ENCODE data around the gene RXRG. TPM values are rescaled to one million over a fixed set of nuclear protein-coding genes. Genes with fewer than 3 reads are reported as not detected.

RXRG gene
- total and polyA plus RNA-seq, 2 experiments from 2014 or later: 285 to 296 TPM

DNA sequence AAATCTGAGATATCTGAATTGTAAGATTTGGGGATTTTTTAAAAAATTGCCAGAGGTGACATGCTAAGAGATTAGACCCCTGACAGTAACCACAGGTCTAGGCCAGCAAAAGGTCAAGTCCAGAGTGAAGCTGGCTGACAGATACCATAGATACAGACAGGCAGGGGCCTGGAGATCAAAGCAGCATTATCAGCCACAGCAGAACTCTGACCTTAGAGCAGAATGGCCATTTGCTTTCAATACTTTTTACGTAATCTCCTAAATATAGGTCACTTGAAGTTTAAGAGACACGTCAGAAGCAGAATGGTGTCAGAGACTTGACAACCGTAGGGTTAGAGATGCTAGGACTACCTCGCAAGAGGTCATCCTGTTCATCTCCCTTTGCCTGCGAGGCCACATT, 40.8 kb upstream of the RXRG start:
- peaks cover 44% of the 10 kb centered on the region for H3K4me1 ChIP-seq (ENCODE audit: low read depth)
- TF ChIP-seq, protein P1, sequence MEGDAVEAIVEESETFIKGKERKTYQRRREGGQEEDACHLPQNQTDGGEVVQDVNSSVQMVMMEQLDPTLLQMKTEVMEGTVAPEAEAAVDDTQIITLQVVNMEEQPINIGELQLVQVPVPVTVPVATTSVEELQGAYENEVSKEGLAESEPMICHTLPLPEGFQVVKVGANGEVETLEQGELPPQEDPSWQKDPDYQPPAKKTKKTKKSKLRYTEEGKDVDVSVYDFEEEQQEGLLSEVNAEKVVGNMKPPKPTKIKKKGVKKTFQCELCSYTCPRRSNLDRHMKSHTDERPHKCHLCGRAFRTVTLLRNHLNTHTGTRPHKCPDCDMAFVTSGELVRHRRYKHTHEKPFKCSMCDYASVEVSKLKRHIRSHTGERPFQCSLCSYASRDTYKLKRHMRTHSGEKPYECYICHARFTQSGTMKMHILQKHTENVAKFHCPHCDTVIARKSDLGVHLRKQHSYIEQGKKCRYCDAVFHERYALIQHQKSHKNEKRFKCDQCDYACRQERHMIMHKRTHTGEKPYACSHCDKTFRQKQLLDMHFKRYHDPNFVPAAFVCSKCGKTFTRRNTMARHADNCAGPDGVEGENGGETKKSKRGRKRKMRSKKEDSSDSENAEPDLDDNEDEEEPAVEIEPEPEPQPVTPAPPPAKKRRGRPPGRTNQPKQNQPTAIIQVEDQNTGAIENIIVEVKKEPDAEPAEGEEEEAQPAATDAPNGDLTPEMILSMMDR (IDR thresholded peaks at IDR 0.05; ENCODE audit: low read depth, low read length): no peak
- H3K27me3 ChIP-seq: no peaks in the 10 kb centered on the region
- peak in 1 of 2 donors; percentile 73 for DNase-seq (ENCODE audit: low read depth in 1 of 2, low spot score in 1 of 2)
- no peak overlapping the region for H3K4me3 ChIP-seq
- H3K9me3 ChIP-seq (ENCODE audit: low read depth): no peaks in the 10 kb centered on the region
- H3K27ac ChIP-seq: peak overlapping the region; percentile 83
- H3K36me3 ChIP-seq: no peaks in the 10 kb centered on the region

DNA sequence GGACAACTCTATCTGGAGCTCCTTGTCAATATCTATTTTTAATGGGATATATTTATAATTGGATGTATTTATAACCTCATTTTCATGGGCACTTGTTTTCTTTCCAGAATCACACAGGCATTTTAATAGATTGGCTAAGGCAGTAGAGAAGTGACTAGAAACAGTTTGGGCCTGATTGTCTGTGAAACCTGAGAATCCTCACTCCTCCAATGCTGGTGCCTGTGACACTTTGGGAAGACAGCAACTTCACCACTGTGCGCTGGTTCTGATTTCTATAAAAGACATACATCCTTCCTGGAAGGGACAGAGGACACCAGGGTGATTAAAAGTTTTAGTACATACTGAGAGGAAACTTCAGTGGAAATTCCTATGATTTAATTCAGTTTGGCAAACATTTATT, 39.6 kb upstream of the RXRG start:
- no peaks in the 10 kb centered on the region for H3K9me3 ChIP-seq (ENCODE audit: low read depth)
- DNase-seq (ENCODE audit: low read depth in 1 of 2, low spot score in 1 of 2): peak in 1 of 2 donors; percentile 29
- TF ChIP-seq, protein P1 (IDR thresholded peaks at IDR 0.05; ENCODE audit: low read depth, low read length): no peak
- H3K4me1 ChIP-seq (ENCODE audit: low read depth): peaks cover 44% of the 10 kb centered on the region
- no peaks in the 10 kb centered on the region for H3K27me3 ChIP-seq
- no peak overlapping the region for H3K4me3 ChIP-seq
- no peaks in the 10 kb centered on the region for H3K36me3 ChIP-seq
- H3K27ac ChIP-seq: peak overlapping the region; percentile 83

DNA sequence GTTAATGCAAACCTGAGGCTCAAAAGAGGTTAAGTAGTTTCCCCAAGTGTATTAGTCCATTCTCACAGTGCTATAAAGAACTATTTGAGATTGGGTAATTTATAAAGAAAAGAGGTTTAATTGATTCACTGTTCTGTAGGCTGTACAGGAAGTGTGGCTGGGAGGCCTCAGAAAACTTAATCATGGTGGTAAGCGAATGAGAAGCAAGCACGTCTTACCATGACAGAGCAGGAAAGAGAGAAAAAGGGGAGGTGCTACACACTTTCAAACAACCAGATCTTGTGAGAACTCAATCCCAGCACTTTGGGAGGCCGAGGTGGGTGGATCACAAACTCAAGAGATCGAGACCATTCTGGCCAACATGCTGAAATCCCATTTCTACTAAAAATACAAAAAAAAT, 38.5 kb upstream of the RXRG start:
- TF ChIP-seq, protein P1 (IDR thresholded peaks at IDR 0.05; ENCODE audit: low read depth, low read length): no peak
- Histone ChIP-seq H3K27me3 (no peaks in the 10 kb centered on the region), H3K27ac (no peak overlapping the region)

DNA sequence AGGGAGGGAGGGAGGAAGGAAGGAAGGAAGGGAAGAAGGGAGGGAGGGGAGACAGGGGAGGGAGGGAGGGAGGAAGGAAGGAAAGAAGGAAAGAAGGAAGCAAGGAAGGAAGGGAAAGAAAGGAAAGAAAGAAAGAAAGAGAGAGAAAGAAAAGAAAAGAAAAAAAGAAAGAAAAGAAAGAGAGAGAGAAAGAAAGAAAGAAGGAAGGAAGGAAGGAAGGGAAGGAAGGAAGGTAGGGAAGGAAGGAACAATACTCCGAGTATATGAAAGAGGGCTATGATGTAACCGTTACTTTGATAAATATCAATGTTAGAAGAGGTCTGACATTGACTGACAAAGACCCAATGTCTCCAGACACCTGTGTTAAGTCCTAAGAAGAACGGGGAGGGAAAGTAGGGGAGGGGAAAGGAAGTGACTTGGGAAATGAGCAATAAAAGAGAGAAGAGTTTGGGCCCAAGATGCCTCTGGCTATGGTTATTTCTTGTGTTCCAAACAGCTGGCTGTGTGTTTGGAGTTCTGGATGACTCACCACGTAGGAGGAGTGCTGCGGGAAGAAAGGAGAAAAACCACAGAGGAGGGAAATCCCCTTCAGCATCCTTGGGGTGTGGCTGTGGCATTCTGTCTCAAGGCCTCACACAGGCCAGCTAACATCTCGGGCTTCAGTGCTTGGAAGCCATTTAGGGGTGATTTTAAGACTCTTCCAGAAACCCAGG, 37.0 kb upstream of the RXRG start:
- Histone ChIP-seq H3K4me3 (no peak overlapping the region), H3K36me3 (no peaks in the 10 kb centered on the region), H3K4me1 (ENCODE audit: low read depth) (peaks cover 30% of the 10 kb centered on the region), H3K9me3 (ENCODE audit: low read depth) (no peaks in the 10 kb centered on the region), H3K27me3 (no peaks in the 10 kb centered on the region), H3K27ac (no peak overlapping the region)
- TF ChIP-seq, protein P1 (IDR thresholded peaks at IDR 0.05; ENCODE audit: low read depth, low read length): no peak
- peak in 1 of 2 donors; percentile 89 for DNase-seq (ENCODE audit: low read depth in 1 of 2, low spot score in 1 of 2)

More for the DNA sequence above, 38.5 kb upstream of the RXRG start:
- Histone ChIP-seq H3K9me3 (ENCODE audit: low read depth) (no peaks in the 10 kb centered on the region), H3K4me1 (ENCODE audit: low read depth) (peaks cover 42% of the 10 kb centered on the region), H3K36me3 (no peaks in the 10 kb centered on the region), H3K4me3 (no peak overlapping the region)
- DNase-seq (ENCODE audit: low read depth in 1 of 2, low spot score in 1 of 2): no peak

DNA sequence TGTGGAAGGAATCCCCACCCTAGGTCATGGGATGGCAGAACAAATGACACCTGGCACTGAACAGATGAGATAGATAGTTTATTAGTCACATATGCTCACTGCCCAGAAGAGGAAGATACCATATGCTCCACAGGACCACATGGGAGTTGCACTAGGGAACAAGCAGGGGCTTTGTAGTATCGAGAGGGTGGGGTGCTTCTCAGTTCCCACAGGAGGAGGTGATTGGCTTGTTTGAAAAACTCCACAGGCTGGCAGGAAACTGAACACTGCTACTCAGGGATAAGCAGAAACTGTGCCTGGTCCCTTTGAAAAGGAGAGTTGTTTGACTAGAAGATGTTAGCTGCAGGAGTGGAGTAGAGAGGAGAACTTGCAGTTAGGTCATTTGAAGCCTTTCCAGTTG, 31.9 kb upstream of the RXRG start:
- no peak overlapping the region for H3K4me3 ChIP-seq
- TF ChIP-seq, protein P1 (IDR thresholded peaks at IDR 0.05; ENCODE audit: low read depth, low read length): no peak
- no peaks in the 10 kb centered on the region for H3K9me3 ChIP-seq (ENCODE audit: low read depth)
- DNase-seq (ENCODE audit: low read depth in 1 of 2, low spot score in 1 of 2): no peak
- H3K27ac ChIP-seq: no peak overlapping the region
- no peaks in the 10 kb centered on the region for H3K27me3 ChIP-seq
- H3K36me3 ChIP-seq: no peaks in the 10 kb centered on the region
- H3K4me1 ChIP-seq (ENCODE audit: low read depth): peaks cover 1% of the 10 kb centered on the region

Measured in cardiac muscle cell (in vitro differentiated cells and primary cell).